GM18508 (cell line): Measurements from ENCODE around the gene MUC2.

ENCODE experiments used
- ATAC-seq: cut with Tn5 transposase; IDR thresholded peaks from one replicate; pipeline ENCODE4 v1.9.1; 2021; ENCODE audit warnings: moderate number of reproducible peaks; ENCODE audit not compliant: insufficient read depth, unreplicated experiment

The MUC2 gene

DNA sequence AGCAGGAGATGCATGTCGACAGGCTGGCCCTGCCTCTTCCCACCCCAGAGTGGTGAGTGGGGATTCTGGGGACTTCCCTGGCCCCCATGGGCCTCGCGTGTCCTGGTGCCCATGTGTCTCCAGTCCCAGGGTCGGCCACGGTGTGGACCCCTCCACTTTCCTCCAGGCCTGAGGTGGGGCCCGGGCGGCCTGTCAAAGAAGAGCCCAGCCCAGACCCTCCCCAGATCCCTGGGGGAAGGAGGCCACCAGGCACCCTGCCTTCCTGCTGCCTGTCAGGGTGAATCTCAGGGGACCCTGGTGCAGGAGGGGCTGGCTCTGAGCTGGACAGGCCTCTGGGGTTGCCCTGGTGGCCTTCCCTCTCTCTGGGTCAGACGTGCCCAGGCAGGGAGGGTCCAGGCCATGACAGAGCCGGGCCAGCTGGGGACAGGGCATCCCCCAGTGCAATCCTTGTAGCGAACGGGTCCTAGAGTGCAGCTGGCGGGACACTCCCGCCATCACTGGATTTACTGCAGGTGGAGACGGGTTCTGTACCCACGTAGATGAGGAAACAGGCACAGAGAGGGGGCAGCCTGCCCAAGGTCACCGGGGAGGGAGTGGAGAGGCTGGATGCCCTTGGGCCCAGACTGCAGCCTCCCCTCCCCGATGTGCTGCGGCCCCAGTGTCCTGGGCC lies 24.6 kb upstream of the MUC2 start:
- no peak for ATAC-seq

DNA sequence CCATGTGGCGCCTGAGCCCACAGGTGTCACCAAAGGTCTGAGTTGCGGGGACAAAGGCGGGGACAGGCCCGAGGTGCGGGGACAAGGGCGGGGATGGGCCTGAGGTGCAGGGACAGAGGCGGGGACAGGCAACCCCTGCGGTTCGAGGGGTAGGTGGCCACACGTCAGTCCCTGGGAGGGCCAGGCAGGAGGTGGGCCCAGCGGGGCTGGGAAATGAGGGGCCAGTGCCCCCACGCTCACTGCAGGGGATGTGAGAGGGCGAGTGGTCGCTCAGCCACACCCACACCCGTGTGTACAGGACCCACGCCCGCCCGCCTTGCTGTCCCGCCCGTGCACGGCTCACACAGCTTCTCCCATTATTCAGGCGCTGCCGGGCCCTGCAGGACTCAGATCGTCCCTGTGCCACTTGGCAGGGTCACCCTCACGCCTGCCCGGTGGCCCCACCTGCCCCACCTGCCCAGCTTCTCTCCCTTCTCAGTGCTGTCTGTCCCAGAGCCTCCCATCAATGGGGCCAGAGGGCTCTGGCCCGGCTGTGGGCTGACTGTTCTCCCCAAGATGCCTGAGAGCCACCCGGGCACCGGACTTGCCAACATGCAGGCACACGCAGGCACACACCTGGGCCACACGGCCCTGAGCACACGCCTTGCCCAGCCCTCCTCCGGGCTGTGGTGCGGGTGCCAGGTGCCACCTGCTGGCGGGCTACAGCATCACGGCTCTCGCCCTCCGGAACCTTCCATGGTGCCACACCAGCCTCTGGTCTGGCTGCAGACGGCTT lies 23.9 kb upstream of the MUC2 start:
- no peak for ATAC-seq

DNA sequence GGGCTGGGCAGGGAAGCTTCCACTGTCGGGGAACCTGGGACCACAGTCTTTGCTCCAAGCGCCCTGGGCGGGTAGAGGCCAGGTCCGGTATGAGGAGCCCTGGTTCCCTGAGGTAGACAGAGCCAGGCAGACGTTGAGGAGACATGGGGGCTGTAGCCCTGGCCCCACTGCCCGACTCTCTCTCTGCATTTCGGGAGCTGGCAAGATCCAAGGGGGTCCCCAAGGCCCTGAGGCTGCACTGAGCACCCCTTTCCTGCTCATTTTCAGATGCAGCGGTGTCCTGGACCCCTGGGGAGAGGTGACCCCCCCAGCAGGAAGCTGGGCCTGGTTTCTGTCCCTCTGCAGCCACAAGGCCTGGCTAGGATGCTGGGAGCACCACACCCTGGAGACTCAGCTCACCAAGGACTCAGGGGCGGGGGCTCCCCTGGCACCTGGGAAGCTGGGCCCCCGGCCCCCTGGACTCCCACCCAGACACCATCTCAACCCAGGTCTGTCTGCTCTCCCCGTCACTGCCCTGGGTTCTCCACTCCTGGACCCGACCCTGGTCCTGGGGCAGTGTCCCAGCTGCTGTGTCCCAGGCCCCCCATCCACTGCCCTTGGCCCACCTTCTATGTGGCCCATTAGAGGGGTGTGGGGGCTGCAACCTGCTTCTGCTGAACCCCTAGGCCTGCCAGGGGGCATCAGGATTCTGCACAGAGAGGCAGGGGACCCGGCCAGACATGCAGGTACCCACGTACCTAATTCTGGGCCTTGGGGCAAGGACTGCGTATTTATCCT lies 23.1 kb upstream of the MUC2 start:
- ATAC-seq, result no peak

DNA sequence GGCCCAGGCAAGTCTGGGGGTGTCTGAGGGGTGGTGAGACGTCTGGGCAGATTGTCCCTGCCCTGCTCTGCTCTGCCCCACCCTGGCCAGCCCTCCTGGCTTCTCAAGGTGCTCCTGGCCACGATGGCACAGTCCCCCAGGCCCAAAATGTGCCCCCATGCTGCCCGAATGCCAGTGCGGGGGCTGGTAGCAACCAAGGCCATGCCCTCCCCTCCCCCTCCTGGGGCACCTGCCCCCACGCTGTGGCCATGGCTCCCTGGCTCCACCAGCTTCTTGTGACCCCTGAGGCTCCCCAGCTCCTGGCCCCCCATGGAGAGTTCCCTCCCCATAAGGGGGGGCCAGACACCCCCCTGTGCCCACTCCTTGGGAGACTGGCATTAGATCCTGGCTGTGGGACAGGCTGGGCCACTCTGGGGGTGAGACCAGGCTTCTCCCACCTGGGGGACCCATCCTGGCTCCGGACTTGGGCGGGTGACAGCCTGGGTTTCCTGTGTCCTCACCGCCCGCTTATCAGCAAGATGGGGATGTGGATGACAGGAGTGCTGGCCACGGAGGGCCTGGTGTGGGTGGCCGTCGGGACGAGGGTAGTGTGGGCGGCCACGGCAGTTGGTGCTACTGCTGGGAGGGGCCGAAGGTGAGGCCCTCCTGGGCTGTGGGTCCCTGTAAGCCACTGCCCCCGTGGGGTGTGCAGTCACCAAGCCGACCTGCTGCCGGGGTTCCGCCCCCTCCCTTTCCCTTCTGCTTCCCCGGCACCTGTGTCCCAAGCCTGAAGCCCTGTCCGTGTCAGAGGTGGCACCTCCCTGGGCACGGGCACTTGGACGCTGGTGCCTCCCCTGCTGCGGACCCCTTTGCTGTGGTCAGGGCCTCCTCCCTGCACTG lies 22.3 kb upstream of the MUC2 start:
- no peak for ATAC-seq

DNA sequence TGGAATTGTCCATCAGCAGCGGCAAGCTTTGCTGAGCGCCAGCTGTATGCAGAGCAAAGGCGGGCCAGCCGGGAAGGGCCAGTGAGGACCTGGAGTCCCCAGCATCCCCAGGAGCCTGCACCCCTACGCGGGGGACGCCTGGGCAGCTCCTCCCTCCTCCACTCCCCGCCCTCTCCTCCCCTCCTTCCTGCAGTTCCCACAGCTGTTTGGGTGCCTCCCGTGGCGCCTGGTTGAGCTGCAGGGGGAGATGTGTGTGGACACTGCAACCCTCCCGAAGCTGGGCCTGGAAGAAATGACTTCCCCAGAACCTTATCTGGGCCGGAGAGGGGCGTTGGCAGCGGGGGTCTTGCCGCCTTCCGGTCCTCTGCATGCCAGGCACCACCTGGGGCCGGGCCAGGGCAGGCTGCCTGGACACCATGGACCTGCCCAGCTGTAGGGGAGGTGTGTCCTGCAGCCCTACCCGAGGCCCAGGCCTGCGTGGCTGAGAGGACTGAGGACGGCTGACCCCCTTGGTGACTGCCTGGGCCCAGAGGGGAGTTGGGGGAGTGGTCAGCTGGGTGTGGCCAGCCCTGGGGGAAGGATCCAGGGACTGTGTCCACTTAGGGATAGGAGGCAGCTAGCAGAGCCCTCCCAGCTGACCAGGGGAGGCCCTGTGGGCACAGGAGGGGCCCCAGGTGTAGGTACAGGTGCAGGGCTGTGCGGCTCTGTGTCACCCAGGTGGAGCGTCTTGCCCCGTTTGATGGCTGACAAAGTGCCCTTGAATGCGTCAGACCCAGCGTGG lies 21.4 kb upstream of the MUC2 start:
- ATAC-seq, result no peak

DNA sequence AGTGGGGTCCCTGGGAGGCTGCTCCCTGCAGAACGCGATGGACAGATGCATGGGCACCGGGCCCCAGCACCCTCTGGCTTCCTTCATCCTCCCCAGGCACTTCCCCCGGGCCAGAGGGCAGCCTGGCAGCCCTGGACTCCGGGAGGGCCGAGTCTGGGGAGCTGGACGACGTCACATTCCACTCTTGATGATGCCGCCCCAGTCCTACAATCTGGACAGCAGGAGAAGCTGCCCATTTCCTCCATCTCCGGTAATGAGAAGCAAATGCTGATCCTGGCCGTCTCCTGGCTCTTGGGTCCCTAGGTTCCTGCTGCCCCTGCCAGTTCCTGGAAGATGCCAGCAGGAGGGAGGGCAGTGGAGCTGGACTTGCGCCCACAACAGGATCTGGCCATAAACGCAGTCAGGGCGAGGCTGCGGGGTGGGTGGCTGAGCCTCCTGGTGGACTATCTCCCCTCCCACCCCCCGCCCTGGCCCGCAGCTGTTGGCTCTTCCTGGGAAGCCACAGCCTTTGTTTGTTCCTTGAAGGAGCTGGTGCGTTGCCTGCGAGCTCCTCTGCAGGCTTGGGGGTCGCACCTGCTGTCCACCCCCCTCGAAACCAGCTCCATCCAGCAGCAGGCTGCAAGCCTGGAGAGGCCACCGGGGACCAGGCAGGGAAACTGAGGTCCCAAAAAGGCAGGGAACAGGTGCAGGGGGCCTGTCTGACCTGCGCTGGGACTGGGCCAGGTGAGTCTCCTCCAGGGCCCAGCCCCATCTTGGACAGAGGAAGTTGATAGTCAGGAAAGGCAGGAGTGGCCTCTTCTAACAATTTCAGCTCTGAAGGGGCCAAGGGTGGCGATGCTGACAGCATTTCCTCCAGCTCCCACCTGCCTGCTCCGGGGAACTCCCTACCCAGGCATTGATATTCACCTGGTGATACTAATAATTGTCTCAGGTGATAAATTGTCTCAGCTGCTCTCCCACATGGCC lies 20.2 kb upstream of the MUC2 start:
- no peak for ATAC-seq

DNA sequence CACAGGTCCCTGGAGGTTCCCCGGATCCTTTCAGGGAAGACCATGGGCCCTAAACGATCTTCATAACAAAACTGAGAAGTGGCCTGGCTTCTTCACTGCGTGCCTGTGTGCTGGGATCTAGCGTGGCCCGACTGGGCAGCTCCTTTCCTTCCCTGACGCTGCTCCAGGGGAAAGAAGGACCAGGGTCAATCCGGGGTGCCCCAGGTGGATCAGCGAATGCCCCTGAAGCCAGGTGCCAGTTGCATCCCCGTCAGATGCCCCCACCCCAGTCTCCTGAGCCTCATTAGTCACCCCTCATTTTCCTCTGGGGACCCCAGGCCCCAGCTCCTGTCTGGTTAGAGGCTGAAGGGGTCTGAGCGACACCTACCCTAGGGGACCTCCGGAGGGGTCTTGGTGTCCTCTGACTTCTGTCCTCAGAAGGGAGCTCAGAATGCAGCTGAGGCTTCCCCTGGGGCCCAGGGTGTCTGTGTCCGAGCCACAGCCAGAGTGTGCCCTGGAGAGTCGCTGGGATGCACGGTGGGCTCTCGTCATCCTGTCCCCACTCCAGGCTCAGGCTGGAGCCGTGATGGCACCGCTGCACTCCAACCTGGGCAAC lies 19.5 kb upstream of the MUC2 start:
- ATAC-seq, result no peak

DNA sequence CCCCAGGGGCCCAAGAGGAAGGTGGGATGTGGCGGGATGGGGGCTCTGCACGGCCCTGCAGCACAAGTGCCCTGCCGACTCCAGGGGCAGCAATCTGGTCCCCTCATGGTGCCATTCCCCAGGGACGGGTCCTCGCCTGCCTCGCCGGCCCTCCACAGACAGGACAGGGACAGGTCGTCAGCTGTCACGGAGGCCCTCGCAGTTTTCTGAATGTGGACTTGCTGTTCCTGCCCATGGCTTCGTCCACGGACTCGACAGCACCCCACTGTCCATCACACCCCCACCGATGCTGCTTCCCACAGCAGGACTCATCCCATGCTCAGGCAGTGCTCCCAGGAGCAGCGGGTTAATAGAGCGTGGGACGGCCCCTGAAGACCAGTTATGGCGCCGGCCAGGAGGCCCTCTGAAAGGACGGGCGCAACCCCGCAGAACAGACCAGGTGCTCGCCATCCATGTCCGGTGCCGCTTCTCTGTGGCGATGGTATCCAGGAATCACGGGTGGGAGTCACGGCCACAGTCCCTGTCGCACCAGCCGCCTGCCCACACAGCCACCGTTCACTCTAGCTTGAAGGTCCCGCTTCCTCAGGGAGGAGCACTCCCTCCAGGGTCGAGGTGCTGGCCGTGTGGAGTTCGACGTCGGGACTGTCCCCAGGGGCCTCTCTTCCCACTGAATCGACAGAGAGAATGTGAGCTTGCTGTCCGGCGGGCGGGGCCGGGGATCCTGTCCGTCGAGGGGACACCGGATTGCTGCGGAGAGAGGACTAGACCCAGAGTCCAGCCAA lies 18.5 kb upstream of the MUC2 start:
- ATAC-seq, result no peak

DNA sequence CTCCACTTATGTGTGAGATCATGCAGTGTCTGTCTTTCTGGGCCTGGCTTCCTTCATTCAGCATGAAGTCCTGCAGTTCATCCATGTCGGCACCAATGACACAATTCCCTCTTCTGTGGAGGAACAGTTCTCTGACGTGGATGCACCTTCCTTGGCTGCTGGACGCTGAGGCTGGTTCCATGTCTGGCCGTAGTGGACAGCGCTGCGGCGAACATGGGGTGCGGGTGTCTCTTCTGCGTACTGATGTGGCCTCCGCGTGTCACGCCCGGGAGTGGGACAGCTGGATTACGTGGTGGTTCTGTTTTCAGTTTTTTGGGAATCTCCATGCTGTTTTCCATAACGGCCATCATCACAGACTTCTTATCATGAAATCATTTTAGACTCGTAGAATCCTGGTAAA lies 16.9 kb upstream of the MUC2 start:
- ATAC-seq, result no peak

DNA sequence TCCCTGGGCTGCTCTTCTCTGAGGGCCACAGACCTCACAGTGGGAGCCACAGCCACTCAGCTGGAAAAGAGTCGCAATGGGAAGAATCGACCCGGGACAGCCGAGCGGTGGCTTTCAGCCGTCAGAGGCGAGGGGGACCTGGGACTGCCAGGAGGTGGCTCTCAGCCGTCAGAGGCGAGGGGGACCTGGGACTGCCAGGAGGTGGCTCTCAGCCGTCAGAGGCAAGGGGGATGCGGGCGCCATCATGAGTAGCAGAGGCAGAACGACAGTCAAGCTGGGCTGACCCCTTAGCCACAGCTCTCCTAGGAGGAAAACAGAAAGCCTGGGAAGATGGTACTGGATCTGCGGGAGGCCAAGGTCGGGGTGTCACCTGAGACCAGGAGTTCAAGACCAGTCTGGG lies 14.9 kb upstream of the MUC2 start:
- ATAC-seq, result no peak

DNA sequence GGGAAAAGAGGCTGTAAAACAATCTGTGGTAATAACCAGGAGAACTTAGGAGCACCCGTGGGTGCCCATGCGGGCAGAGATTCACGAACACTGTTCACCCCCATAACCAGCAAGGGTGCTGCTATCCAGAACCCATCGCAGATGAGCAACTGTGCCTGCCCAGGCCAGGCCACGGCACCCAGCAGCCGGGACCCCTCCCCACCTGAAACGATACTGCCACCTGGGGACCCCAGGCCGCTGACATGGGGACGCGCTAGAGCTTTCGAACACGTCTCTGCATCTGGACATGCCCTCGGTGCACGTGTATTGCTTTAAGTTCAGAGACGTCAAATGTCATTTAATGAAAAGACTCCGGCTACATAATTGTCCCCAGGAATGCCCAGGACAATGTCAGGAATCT lies 14.3 kb upstream of the MUC2 start:
- no peak for ATAC-seq

DNA sequence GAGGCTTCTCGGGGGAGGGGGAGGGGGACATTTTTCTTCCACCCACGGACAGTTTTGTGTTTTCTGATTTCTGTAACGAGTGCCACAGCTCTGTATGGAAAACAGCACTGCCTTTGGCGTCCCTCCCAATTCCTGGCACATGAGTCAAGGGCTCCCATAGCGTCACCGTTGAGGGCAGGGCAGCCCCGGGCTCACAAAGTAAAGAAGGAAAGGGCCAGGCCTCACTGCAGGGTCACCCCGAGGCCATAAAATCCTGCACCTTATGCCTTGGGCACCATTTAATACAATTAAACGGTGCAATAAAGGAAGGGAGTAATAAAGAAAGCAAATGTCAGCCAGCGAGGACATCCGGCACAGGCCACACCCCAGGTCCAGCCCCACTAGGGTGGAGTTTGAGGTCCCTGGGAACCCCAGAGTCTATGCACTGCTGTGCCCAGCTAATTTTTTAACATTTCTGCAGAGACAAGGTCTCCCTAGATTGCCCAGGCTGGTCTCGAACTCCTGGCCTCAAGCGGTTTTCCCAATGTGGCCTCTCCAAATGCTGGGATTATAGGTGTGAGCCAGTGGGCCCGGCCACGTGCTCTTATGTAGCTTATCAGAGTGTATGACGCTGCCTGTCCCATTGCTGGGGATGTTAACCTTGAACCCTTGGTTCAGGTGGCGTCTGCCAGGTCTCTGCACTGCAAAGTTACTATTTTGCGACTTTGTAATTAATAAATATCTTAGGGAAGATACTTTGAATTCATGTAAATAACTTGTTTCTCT lies 13.6 kb upstream of the MUC2 start:
- no peak for ATAC-seq

DNA sequence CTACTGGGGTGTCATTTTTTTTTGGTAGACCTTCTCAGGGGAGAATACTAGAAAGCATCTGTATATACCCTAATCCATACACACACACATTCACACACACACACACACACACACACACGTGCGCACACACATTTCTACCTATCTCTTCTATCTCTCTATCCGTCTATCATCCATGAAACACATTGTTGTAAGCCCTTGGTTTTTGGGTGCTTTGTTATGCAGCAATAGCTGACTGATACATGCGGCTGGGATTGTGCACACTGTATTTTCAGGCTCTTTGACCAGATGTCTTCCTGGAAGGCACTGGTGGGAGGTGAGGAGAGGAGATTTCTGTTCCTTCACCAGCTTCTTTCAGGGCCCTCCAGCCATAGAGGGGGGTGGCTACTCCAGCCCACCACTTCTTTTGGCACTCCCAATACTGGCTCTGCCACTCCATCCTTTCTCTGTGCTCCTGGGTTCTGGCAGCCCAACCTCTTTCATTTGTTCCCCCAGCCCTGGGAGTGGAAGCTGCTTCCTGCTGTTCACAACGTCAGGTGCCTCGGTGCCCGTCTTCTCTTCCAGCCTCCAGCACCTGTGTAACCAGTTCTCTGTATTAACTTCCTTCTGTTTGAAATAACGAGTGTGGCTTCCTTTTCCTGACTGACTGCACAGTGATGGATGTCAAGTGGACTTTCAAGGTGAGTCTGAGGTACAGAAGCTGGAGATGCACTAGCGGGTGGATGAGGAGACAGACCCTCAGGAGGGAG lies 12.4 kb upstream of the MUC2 start:
- ATAC-seq, result no peak

DNA sequence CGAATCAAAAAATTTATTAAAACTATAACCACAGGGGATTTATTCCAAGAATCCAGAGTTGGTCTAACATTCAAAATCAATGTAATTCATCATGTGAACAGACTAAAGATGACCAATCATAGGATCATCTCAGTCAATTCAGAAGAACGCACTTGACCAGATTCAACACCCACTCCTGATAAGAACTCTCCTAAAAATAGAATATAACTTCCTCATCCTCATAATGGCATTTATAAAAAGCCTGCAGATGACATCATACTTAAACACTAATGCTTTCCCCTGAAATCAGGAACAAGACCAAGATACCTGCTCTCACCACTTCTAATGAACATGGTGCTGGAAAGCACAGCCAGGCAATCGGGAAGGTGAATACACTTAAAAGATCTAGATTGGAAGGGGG lies 10.5 kb upstream of the MUC2 start:
- no peak for ATAC-seq

DNA sequence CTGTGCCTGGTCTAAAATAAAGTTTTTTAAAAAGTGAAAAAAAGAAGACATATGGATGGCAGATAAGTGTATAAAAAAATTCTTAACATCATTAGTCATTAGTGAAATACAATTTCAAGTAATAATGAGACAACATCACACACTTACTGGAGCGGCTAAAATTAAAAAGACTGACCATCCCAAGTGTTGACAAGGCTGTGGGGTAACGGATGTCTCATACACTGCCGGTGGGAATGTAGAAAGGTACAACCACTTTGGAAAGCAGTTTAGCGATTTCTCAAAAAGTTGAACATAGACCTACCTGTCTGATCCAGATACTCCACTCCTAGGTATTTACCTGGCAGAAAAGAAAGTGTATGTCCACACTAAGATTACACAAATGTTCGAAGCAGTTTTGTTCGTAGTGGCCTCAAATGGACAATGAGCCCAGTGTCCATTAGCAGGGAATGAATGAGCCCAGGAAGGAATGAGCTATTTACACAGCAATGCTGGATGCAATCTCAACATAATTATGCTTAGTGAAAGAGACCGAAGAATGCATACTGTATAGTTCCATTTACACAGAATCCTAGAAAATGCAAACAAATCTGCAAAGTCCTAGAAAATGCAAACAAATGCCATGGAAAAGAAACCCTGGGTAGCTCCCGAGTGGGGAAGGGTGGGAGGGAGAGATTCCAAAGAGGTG lies 6.7 kb upstream of the MUC2 start:
- ATAC-seq, result no peak
